Liver (tissue), 9 donors: Measurements from ENCODE around the gene COPE. TPM values are rescaled to one million over a fixed set of nuclear protein-coding genes. Genes with fewer than 3 reads are reported as not detected.
A peak's percentile ranks its signal among the peaks of the same experiment; 100 is the strongest.

ENCODE experiments used
- DNase-seq: peaks from one replicate; pipeline ENCODE4 v3.0.0-alpha.2; 2017; ENCODE audit warnings: low spot score
- H3K27ac ChIP-seq, 2 donors: one replicate each; pipeline ENCODE4 v1.7.0; 2013; ENCODE audit warnings: inconsistent platforms in 2 of 2, low read length in 2 of 2, control low read depth in 1 of 2, low read depth in 1 of 2, mild to moderate bottlenecking in 1 of 2
- H3K27me3 ChIP-seq, 4 donors: one replicate each; pipeline versions ENCODE4 v1.6.1 to v1.7.0; 2013; ENCODE audit warnings: low read length in 3 of 4, inconsistent platforms in 1 of 4, mild to moderate bottlenecking in 1 of 4, moderate library complexity in 1 of 4; ENCODE audit not compliant: control insufficient read depth in 4 of 4, insufficient read depth in 4 of 4
- H3K36me3 ChIP-seq, 4 donors: one replicate each; pipeline versions ENCODE4 v1.6.1 to v1.7.0; 2013; ENCODE audit warnings: low read length in 3 of 4, mild to moderate bottlenecking in 3 of 4, low read depth in 1 of 4, moderate library complexity in 1 of 4; ENCODE audit not compliant: control insufficient read depth in 4 of 4, insufficient read depth in 3 of 4
- H3K4me1 ChIP-seq, 4 donors: one replicate each; pipeline versions ENCODE4 v1.6.1 to v1.7.0; 2013; ENCODE audit warnings: low read length in 3 of 4, mild to moderate bottlenecking in 3 of 4, moderate library complexity in 1 of 4; ENCODE audit not compliant: control insufficient read depth in 4 of 4, insufficient read depth in 4 of 4
- H3K4me3 ChIP-seq, 3 donors: one replicate each; pipeline versions ENCODE4 v1.6.1 to v1.7.0; 2013; ENCODE audit warnings: low read length in 3 of 3, control low read depth in 1 of 3, low read depth in 1 of 3, mild to moderate bottlenecking in 1 of 3
- H3K9ac ChIP-seq, 2 donors: one replicate each; pipeline ENCODE4 v1.7.0; 2013; ENCODE audit warnings: low read length in 2 of 2, mild to moderate bottlenecking in 2 of 2, moderate library complexity in 2 of 2, control low read depth in 1 of 2, low read depth in 1 of 2
- H3K9me3 ChIP-seq, 4 donors: one replicate each; pipeline versions ENCODE4 v1.6.1 to v1.7.0; 2013; ENCODE audit warnings: low read length in 3 of 4; ENCODE audit not compliant: control insufficient read depth in 4 of 4
- ATF3 ChIP-seq: IDR thresholded peaks from 2 replicates; pipeline ENCODE4 v1.6.1; 2016; ENCODE audit warnings: antibody characterized with exemption
- CTCF ChIP-seq: fragments of 150-350 bp; IDR thresholded peaks from 2 replicates; pipeline ENCODE4 v1.5.1; 2017; ENCODE audit warnings: improper control_type of control experiment, low read depth, low read length; ENCODE audit not compliant: missing input control
- EGR1 ChIP-seq, 2 donors: IDR thresholded peaks; 2 replicates each; pipeline ENCODE4 v1.6.1; 2016 to 2018; ENCODE audit warnings: antibody characterized with exemption in 2 of 2, low read depth in 2 of 2
- FOXA1 ChIP-seq: IDR thresholded peaks from 2 replicates; pipeline ENCODE4 v1.6.1; 2016; ENCODE audit warnings: antibody characterized with exemption
- FOXA2 ChIP-seq: IDR thresholded peaks from 2 replicates; pipeline ENCODE4 v1.6.1; 2016; ENCODE audit warnings: antibody characterized with exemption
- GABPA ChIP-seq, 2 donors: IDR thresholded peaks in 1 of 2; conservative IDR thresholded peaks in 1 of 2; 2 replicates each; pipeline ENCODE4 v1.6.1; 2016; ENCODE audit warnings: antibody characterized with exemption in 2 of 2, mild to moderate bottlenecking in 1 of 2, moderate library complexity in 1 of 2
- HNF4A ChIP-seq, 2 donors: conservative IDR thresholded peaks; 2 replicates each; pipeline ENCODE4 v1.6.1; 2016; ENCODE audit warnings: antibody characterized with exemption in 2 of 2, mild to moderate bottlenecking in 2 of 2
- HNF4G ChIP-seq: IDR thresholded peaks from 2 replicates; pipeline ENCODE4 v1.6.1; 2016; ENCODE audit warnings: antibody characterized with exemption
- MAX ChIP-seq: IDR thresholded peaks from 2 replicates; pipeline ENCODE4 v1.6.1; 2016; ENCODE audit warnings: antibody characterized with exemption
- REST ChIP-seq: IDR thresholded peaks from 2 replicates; pipeline ENCODE4 v1.6.1; 2016; ENCODE audit warnings: antibody characterized with exemption, mild to moderate bottlenecking
- YY1 ChIP-seq: IDR thresholded peaks from 2 replicates; pipeline ENCODE4 v1.6.1; 2016; ENCODE audit warnings: antibody characterized with exemption, mild to moderate bottlenecking
- WGBS: extraction: QIAGEN DNeasy Blood & Tissue Kit; methylation state at CpG from one replicate; pipeline ENCODE4 v1.1.7; 2013; 5-methylcytosine and 5-hydroxymethylcytosine counted together
- polyA plus RNA-seq, 2 donors: library from polyadenylated mRNA; stranded (reverse) in 1 of 2; unstranded in 1 of 2; fragments of 200-250 nt in 1 of 2; fragments of >200 nt in 1 of 2; fragmentation: Nextera tagmentation in 1 of 2; extraction: Ambion mirVana in 1 of 2; gene quantifications; one replicate each; pipeline versions ENCODE4 v1.2.1 to v1.2.3, GENCODE V29; 2013 to 2015
- total RNA-seq, 2 donors: library from RNA; depleted of rRNA; stranded (reverse); fragments of >200 nt; gene quantifications; one replicate each; pipeline ENCODE4 v1.2.3, GENCODE V29; 2014
- donor health status: healthy.
- donor health status: healthy.
- donor health status: healthy.
- donor health status: healthy.
- donor health status: healthy.

Gene COPE
- total and polyA plus RNA-seq, 4 donors: 103 to 204 (median 142) TPM

- no peak for TF ChIP-seq CTCF
- no peak for TF ChIP-seq FOXA1
- TF ChIP-seq EGR1 (IDR thresholded peaks at IDR 0.05; ENCODE audit: low read depth in 2 of 2): no peak
- no peak for TF ChIP-seq FOXA2
- TF ChIP-seq HNF4G: no peak
- TF ChIP-seq HNF4A (conservative IDR thresholded peaks at IDR 0.05): no peak
Observed at GRCh38 chr19:18851673-18852325, 67.4 kb downstream of the COPE start (continued).

- no peak overlapping the region for H3K9ac ChIP-seq
- peaks cover 29 to 67% (median 41%) of the 10 kb centered on the region in 4 donors for H3K36me3 ChIP-seq
- H3K4me1 ChIP-seq: peaks cover 0 to 23% (median 12%) of the 10 kb centered on the region in 4 donors
- TF ChIP-seq FOXA1 (no peak), FOXA2 (no peak)
- DNase-seq: no peak
- no peak overlapping the region for H3K4me3 ChIP-seq
- no peak overlapping the region for H3K27ac ChIP-seq
- H3K27me3 ChIP-seq: no peaks in the 10 kb centered on the region
- H3K9me3 ChIP-seq: no peaks in the 10 kb centered on the region
- WGBS: 91% methylated on average over 27 of the region's 27 CpGs
Observed at GRCh38 chr19:18850471-18851375, 68.5 kb downstream of the COPE start.

GRCh38 chr19:18849838-18850400 is 69.3 kb downstream of the COPE start:
- Histone ChIP-seq H3K4me1 (peaks cover 0 to 28% (median 9%) of the 10 kb centered on the region in 4 donors), H3K9me3 (no peaks in the 10 kb centered on the region), H3K9ac (no peak overlapping the region), H3K27me3 (no peaks in the 10 kb centered on the region), H3K4me3 (no peak overlapping the region), H3K36me3 (peaks cover 26 to 59% (median 37%) of the 10 kb centered on the region in 4 donors), H3K27ac (peak overlapping the region; percentile 49 to 71)
- no peak for DNase-seq
- WGBS: 78% methylated on average over 16 of the region's 16 CpGs
- TF ChIP-seq REST (no peak), GABPA (IDR thresholded peaks at IDR 0.05 in 1 of 2, conservative IDR thresholded peaks at IDR 0.05 in 1 of 2) (no peak), HNF4A (conservative IDR thresholded peaks at IDR 0.05) (no peak), YY1 (no peak), MAX (no peak), ATF3 (no peak), EGR1 (IDR thresholded peaks at IDR 0.05; ENCODE audit: low read depth in 2 of 2) (no peak), FOXA1 (no peak)

Other genes starting within 250 kb of the COPE start
- gene CRTC1, start 235.7 kb downstream of the COPE start, total RNA-seq: 1 to 10 TPM; 1.5 to 2.2 TPM
- 1 to 10 TPM; 1.5 to 3.5 TPM for gene CRTC1, start 235.7 kb downstream of the COPE start, polyA plus RNA-seq
- gene COMP, start 128.1 kb downstream of the COPE start, total RNA-seq: under 1 TPM in 1 of 2 donors, not detected in 1; 0.17 TPM
- gene COMP, start 128.1 kb downstream of the COPE start, polyA plus RNA-seq: under 1 TPM in 1 of 2 donors, not detected in 1; 0.03 TPM
- 10 to 100 TPM; 45.1 to 51.0 TPM for gene UPF1, start 87.4 kb downstream of the COPE start, total RNA-seq
- 10 to 100 TPM in 1 of 2 donors, 1 to 10 TPM in 1; 5.7 to 25.4 TPM for gene UPF1, start 87.4 kb downstream of the COPE start, polyA plus RNA-seq
- gene CERS1, start 23.2 kb downstream of the COPE start, total RNA-seq: under 1 TPM in 1 of 2 donors, not detected in 1; 0.28 TPM
- gene CERS1, start 23.2 kb downstream of the COPE start, polyA plus RNA-seq: not detected
- 10 to 100 TPM; 25.6 to 32.9 TPM for gene DDX49, start 328 bp upstream of the COPE start, total RNA-seq
- gene DDX49, start 328 bp upstream of the COPE start, polyA plus RNA-seq: 10 to 100 TPM; 13.2 to 36.1 TPM
- 1 to 10 TPM; 3.0 to 5.4 TPM for gene HOMER3, start 21.8 kb upstream of the COPE start, total RNA-seq
- gene HOMER3, start 21.8 kb upstream of the COPE start, polyA plus RNA-seq: 1 to 10 TPM in 1 of 2 donors, under 1 TPM in 1; 0.18 to 3.9 TPM
- 10 to 100 TPM; 18.7 to 29.0 TPM for gene SUGP2, start 114.1 kb upstream of the COPE start, total RNA-seq
- gene SUGP2, start 114.1 kb upstream of the COPE start, polyA plus RNA-seq: 10 to 100 TPM in 1 of 2 donors, 1 to 10 TPM in 1; 9.6 to 19.7 TPM
- 10 to 100 TPM; 28.7 to 31.2 TPM for gene ARMC6, start 114.2 kb upstream of the COPE start, total RNA-seq
- 10 to 100 TPM; 23.9 to 38.3 TPM for gene ARMC6, start 114.2 kb upstream of the COPE start, polyA plus RNA-seq
- 10 to 100 TPM; 24.7 to 79.7 TPM for gene SLC25A42, start 144.6 kb upstream of the COPE start, total RNA-seq
- 10 to 100 TPM; 40.7 to 89.6 TPM for gene SLC25A42, start 144.6 kb upstream of the COPE start, polyA plus RNA-seq
- 10 to 100 TPM; 13.1 to 22.7 TPM for gene TMEM161A, start 219.1 kb upstream of the COPE start, total RNA-seq
- gene TMEM161A, start 219.1 kb upstream of the COPE start, polyA plus RNA-seq: 10 to 100 TPM; 25.3 to 27.1 TPM